Retinal pigment epithelial cell (primary cell): ENCODE results near the gene HSF2BP.
"Not testable (repeated sequence)": the region's sequence is repeated elsewhere in the genome, so short reads cannot be mapped to it uniquely, and the experiment has no call there.

Experiments used
- DNase-seq: peaks from one replicate; pipeline ENCODE4 v3.0.0-alpha.2; 2010; ENCODE audit warnings: low read depth
- H3K4me3 ChIP-seq: 2 replicates; pipeline ENCODE4 v1.5.1; 2011; ENCODE audit warnings: mild to moderate bottlenecking, low read length, control low read depth, moderate library complexity
- CTCF ChIP-seq: conservative IDR thresholded peaks from 2 replicates; pipeline ENCODE4 v1.5.1; 2011; ENCODE audit warnings: low read depth, low read length, control low read depth, inconsistent platforms

Gene HSF2BP

GRCh38 chr21:43686811-43687565 lies 27.7 kb upstream of the HSF2BP start:
- no peak for TF ChIP-seq CTCF
- no peak for DNase-seq
- H3K4me3 ChIP-seq = no peak overlapping the region

GRCh38 chr21:43684424-43684823 lies 25.1 kb upstream of the HSF2BP start:
- TF ChIP-seq CTCF = no peak

DNA sequence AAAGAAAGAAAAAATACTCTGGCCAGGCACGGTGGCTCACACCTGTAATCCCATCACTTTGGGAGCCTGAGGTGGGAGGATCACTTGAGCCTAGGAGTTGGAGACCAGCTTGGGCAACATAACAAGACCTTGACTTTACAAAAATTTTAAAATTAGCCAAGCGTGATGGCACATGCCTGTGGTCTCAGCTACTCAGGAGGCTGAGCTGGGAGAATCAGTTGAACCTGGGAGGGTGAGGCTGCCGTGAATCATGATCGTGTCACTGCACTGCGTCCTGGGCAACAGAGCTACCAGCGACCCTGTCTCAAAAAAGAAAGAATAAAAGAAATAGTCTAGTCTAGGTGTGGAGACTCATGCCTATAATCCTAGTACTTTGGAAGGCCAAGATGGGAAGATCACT lies 22.4 kb upstream of the HSF2BP start:
- DNase-seq = no peak
- H3K4me3 ChIP-seq = no peak overlapping the region
- TF ChIP-seq CTCF = no peak

More at GRCh38 chr21:43684424-43684823, 25.1 kb upstream of the HSF2BP start:
- no peak overlapping the region for H3K4me3 ChIP-seq
- DNase-seq = no peak

DNA sequence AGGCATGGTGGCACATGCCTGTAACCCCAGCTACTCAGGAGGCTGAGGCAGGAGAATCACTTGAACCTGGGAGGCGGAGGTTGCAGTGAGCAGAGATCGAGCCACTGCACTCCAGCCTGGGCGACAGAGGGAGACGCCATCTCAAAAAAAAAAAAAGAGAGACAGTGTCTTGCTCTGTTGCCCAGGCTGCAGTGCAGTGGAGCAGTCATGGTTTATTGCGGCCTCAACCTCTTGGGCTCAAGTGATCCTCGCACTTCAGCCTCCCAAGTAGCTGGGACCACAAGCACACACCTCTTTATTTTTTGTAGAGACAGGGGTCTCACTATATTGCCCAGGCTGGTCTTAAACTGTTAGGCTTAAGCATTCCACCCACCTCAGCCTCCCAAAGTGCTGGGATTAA lies 21.1 kb upstream of the HSF2BP start:
- not testable (repeated sequence) for H3K4me3 ChIP-seq, DNase-seq

DNA sequence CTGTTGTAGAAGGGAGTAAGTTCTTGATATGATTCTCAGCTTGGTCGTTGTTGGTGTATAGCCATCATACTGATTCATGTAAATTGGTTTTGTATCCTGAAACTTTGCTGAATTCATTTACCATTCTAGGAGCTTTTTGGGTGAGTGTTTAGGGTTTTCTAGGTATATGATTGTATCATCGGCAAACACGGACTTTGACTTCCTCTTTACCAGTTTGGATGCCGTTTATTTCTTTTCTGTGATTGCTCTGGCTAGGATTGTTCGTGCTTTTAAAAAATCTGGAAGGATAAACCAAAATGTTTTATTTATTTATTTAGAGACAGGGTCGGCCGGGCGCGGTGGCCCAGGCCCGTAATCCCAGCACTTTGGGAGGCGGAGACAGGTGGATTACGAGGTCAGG lies 20.7 kb upstream of the HSF2BP start:
- DNase-seq = no peak
- no peak overlapping the region for H3K4me3 ChIP-seq
- no peak for TF ChIP-seq CTCF

GRCh38 chr21:43676391-43676790 lies 17.1 kb upstream of the HSF2BP start:
- H3K4me3 ChIP-seq = no peak overlapping the region
- no peak for TF ChIP-seq CTCF
- no peak for DNase-seq

- no peak overlapping the region for H3K4me3 ChIP-seq
- DNase-seq = no peak
- TF ChIP-seq CTCF = no peak
Measured at GRCh38 chr21:43675871-43676270, 16.6 kb upstream of the HSF2BP start.
